NCI-H1694 (cell line): ENCODE measurements around the gene ATXN1.
"Not testable (repeated sequence)": the region's sequence is repeated elsewhere in the genome, so short reads cannot be mapped to it uniquely, and the experiment has no call there.

Experiments used
- DNase-seq: peaks from one replicate; lab custom pipeline; 2025; lab: John Stamatoyannopoulos, UW

ATXN1 gene

GRCh38 chr6:16760516-16761470, at the start of gene ATXN1:
Gene ATXN1 (minus strand): TSS chr6:16761460.
- no peak for DNase-seq

GRCh38 chr6:16810411-16810810, 49.2 kb upstream of the ATXN1 start:
- DNase-seq = no peak

- DNase-seq = no peak
Observed at GRCh38 chr6:16809753-16810358, 48.6 kb upstream of the ATXN1 start.

GRCh38 chr6:16807956-16808355, 46.7 kb upstream of the ATXN1 start:
- DNase-seq = no peak

- no peak for DNase-seq
Observed at GRCh38 chr6:16806363-16806762, 45.1 kb upstream of the ATXN1 start.

- no peak for DNase-seq
Observed at GRCh38 chr6:16805243-16805950, 44.1 kb upstream of the ATXN1 start.

GRCh38 chr6:16804546-16805242, 43.4 kb upstream of the ATXN1 start:
- DNase-seq = no peak

- no peak for DNase-seq
Observed at GRCh38 chr6:16803294-16804200, 42.3 kb upstream of the ATXN1 start.

- DNase-seq = no peak
Observed at GRCh38 chr6:16802071-16802470, 40.8 kb upstream of the ATXN1 start.

- no peak for DNase-seq
Observed at GRCh38 chr6:16800942-16801341, 39.7 kb upstream of the ATXN1 start.

GRCh38 chr6:16800341-16800740, 39.1 kb upstream of the ATXN1 start:
- no peak for DNase-seq

- DNase-seq = no peak
Observed at GRCh38 chr6:16799279-16800193, 38.3 kb upstream of the ATXN1 start.

GRCh38 chr6:16793828-16794412, 32.7 kb upstream of the ATXN1 start:
- DNase-seq = no peak

- no peak for DNase-seq
Observed at GRCh38 chr6:16789329-16790038, 28.2 kb upstream of the ATXN1 start.

- no peak for DNase-seq
Observed at GRCh38 chr6:16787128-16787682, 25.9 kb upstream of the ATXN1 start.

GRCh38 chr6:16785496-16785895, 24.2 kb upstream of the ATXN1 start:
- no peak for DNase-seq

GRCh38 chr6:16784957-16785356, 23.7 kb upstream of the ATXN1 start:
- not testable (repeated sequence) for DNase-seq

- no peak for DNase-seq
Observed at GRCh38 chr6:16783952-16784565, 22.8 kb upstream of the ATXN1 start.
